K562 (cell line): Measurements from ENCODE around the gene ZNF582. TPM values are rescaled to one million over a fixed set of nuclear protein-coding genes. Genes with fewer than 3 reads are reported as not detected.

Experiments used
- ADNP ChIP-seq: fragments of 200-800 bp; sonication (Bioruptor generic); IDR thresholded peaks from 2 replicates; pipeline ENCODE4 v1.6.1; 2016; ENCODE audit warnings: missing genetic modification characterization, missing compliant biosample characterization
- BCL6 ChIP-seq: fragments of 250-450 bp; sonication (Bioruptor Pico); IDR thresholded peaks from 2 replicates; pipeline ENCODE4 v1.4.0; 2020
- CXXC5 ChIP-seq: fragments of 250-450 bp; sonication (Bioruptor Pico); IDR thresholded peaks from 2 replicates; pipeline ENCODE4 v1.8.0; 2022; ENCODE audit warnings: inconsistent platforms, mild to moderate bottlenecking, moderate library complexity
- DLX4 ChIP-seq: fragments of 250-450 bp; sonication (Bioruptor Pico); IDR thresholded peaks from 2 replicates; pipeline ENCODE4 v1.6.1; 2021; ENCODE audit warnings: mild to moderate bottlenecking
- E2F8 ChIP-seq: fragments of 450-650 bp; IDR thresholded peaks from 2 replicates; pipeline ENCODE4 v1.7.1; 2018; ENCODE audit warnings: mild to moderate bottlenecking, low read depth; ENCODE audit not compliant: partially characterized antibody
- ETS2 ChIP-seq: IDR thresholded peaks from 2 replicates; pipeline ENCODE4 v1.6.1; 2016; ENCODE audit warnings: borderline replicate concordance, missing genetic modification characterization, mild to moderate bottlenecking, moderate library complexity, missing compliant biosample characterization; ENCODE audit not compliant: poor library complexity, severe bottlenecking
- HCFC1 ChIP-seq: IDR thresholded peaks from 2 replicates; pipeline ENCODE4 v1.6.1; 2012; ENCODE audit warnings: low read depth, low read length, improper control_type of control experiment
- KDM1A ChIP-seq, 2 experiments: fragments of 450-650 bp; IDR thresholded peaks; 2 replicates each; pipeline ENCODE4 v1.6.1; 2016; ENCODE audit warnings: mild to moderate bottlenecking in 2 of 2
- MCM2 ChIP-seq: fragments of 450-650 bp; IDR thresholded peaks from 2 replicates; pipeline ENCODE4 v1.6.1; 2017; ENCODE audit warnings: low read depth, mild to moderate bottlenecking
- MCM3 ChIP-seq: fragments of 450-650 bp; IDR thresholded peaks from 2 replicates; pipeline ENCODE4 v1.6.1; 2016
- MEF2D ChIP-seq: conservative IDR thresholded peaks from 2 replicates; pipeline ENCODE4 v1.6.1; 2016; ENCODE audit warnings: low read depth, missing genetic modification characterization, missing compliant biosample characterization
- MYBL2 ChIP-seq, 2 experiments: fragments of 450-650 bp in 1 of 2; sonication (generic) in 1 of 2; formaldehyde crosslinking in 1 of 2; IDR thresholded peaks; 2 replicates each; pipeline versions ENCODE4 v1.6.1 to v1.8.1; 2017 to 2022; ENCODE audit warnings: borderline replicate concordance in 1 of 2, inconsistent platforms in 1 of 2, low read depth in 1 of 2, mild to moderate bottlenecking in 1 of 2, missing genetic modification reagents in 1 of 2, moderate library complexity in 1 of 2
- POLR2AphosphoS2 ChIP-seq: IDR thresholded peaks from 2 replicates; pipeline ENCODE4 v1.6.1; 2012; ENCODE audit warnings: low read length, improper control_type of control experiment
- RBM15 ChIP-seq: fragments of 200-400 bp; formaldehyde crosslinking; IDR thresholded peaks from 2 replicates; pipeline ENCODE4 v1.6.1; 2018; ENCODE audit warnings: mild to moderate bottlenecking, low read length, moderate library complexity; ENCODE audit not compliant: insufficient read depth
- SMARCC2 ChIP-seq: fragments of 450-650 bp; IDR thresholded peaks from 2 replicates; pipeline ENCODE4 v1.6.1; 2017; ENCODE audit warnings: antibody characterized with exemption, moderate library complexity, mild to moderate bottlenecking, low read depth
- ZNF583 ChIP-seq: fragments of 250-450 bp; sonication (Bioruptor Pico); IDR thresholded peaks from 2 replicates; pipeline ENCODE4 v1.4.0; 2020
- ZNF766 ChIP-seq: fragments of 200-800 bp; sonication (Bioruptor generic); conservative IDR thresholded peaks from 2 replicates; pipeline ENCODE4 v1.6.1; 2016; ENCODE audit warnings: missing genetic modification characterization, missing compliant biosample characterization
- polyA plus RNA-seq, 8 experiments: library from polyadenylated mRNA; depleted of rRNA in 4 of 8; stranded (reverse) in 5 of 8; unstranded in 3 of 8; fragments of >200 nt; fragmentation: Nextera tagmentation in 2 of 8; fragmentation: Illumina TruSeq in 1 of 8; extraction: Ambion mirVana in 2 of 8; extraction: Trizol in 1 of 8; gene quantifications; 2 replicates each; pipeline versions ENCODE4 v1.2.1 to v1.2.3, GENCODE V29; 2011 to 2014; ENCODE audit warnings: inconsistent platforms in 1 of 8, missing spikeins in 1 of 8
- total RNA-seq, 7 experiments: library from RNA; depleted of rRNA in 6 of 7; stranded (reverse); fragments of >200 nt in 6 of 7; fragmentation: Illumina TruSeq in 2 of 7; extraction: Trizol in 2 of 7; gene quantifications; 2 replicates each; pipeline versions ENCODE4 v1.2.1 to v1.2.3, GENCODE V29; 2011 to 2021; ENCODE audit warnings: low replicate concordance in 1 of 7
- TF ChIP-seq, protein P1 (sequence below): IDR thresholded peaks from 3 replicates; pipeline ENCODE4 v1.6.1; 2011; ENCODE audit warnings: borderline replicate concordance, mild to moderate bottlenecking; ENCODE audit not compliant: insufficient read length, insufficient read depth
- TF ChIP-seq, protein P2 (sequence below): fragments of 450-650 bp; IDR thresholded peaks from 2 replicates; pipeline ENCODE4 v1.6.1; 2018; ENCODE audit warnings: mild to moderate bottlenecking, low read depth; ENCODE audit not compliant: partially characterized antibody
- TF ChIP-seq, protein P3 (sequence below): fragments of 250-450 bp; sonication (Bioruptor Pico); IDR thresholded peaks from 2 replicates; pipeline ENCODE4 v1.8.0; 2022; ENCODE audit warnings: inconsistent platforms

ZNF582 gene
- total and polyA plus RNA-seq, 9 of the 15 experiments (the other 6 are each of a cell fraction or from before 2014, with no cell fraction given), result 0.72 to 3.3 (median 1.6) TPM

- TF ChIP-seq ZNF583 (CRISPR knock-in tag) (no peak), SMARCC2 (no peak), ZNF766 (no peak), POLR2AphosphoS2 (no peak), KDM1A (IDR thresholded peaks at IDR 0.05) (peak; percentile 45 to 84; a peak in 3 of 4 replicates), DLX4 (no peak), E2F8 (no peak), ETS2 (tag) (no peak), RBM15 (no peak), HCFC1 (no peak), MCM2 (no peak), BCL6 (CRISPR knock-in tag) (no peak), MEF2D (tag) (no peak), CXXC5 (CRISPR knock-in tag) (no peak; the same call in 1 of the 2 replicates), MCM3 (no peak), ADNP (peak; percentile 79), MYBL2 (IDR thresholded peaks at IDR 0.05; ENCODE audit: low read depth) (no peak), MYBL2 (CRISPR knock-in tag; IDR thresholded peaks at IDR 0.05; ENCODE audit: borderline replicate concordance) (no peak)
- TF ChIP-seq, protein P1, sequence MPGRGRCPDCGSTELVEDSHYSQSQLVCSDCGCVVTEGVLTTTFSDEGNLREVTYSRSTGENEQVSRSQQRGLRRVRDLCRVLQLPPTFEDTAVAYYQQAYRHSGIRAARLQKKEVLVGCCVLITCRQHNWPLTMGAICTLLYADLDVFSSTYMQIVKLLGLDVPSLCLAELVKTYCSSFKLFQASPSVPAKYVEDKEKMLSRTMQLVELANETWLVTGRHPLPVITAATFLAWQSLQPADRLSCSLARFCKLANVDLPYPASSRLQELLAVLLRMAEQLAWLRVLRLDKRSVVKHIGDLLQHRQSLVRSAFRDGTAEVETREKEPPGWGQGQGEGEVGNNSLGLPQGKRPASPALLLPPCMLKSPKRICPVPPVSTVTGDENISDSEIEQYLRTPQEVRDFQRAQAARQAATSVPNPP, result no peak
- TF ChIP-seq, protein P2, sequence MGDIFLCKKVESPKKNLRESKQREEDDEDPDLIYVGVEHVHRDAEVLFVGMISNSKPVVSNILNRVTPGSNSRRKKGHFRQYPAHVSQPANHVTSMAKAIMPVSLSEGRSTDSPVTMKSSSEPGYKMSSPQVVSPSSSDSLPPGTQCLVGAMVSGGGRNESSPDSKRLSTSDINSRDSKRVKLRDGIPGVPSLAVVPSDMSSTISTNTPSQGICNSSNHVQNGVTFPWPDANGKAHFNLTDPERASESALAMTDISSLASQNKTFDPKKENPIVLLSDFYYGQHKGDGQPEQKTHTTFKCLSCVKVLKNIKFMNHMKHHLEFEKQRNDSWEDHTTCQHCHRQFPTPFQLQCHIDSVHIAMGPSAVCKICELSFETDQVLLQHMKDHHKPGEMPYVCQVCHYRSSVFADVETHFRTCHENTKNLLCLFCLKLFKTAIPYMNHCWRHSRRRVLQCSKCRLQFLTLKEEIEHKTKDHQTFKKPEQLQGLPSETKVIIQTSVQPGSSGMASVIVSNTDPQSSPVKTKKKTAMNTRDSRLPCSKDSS, result no peak
- TF ChIP-seq, protein P3, sequence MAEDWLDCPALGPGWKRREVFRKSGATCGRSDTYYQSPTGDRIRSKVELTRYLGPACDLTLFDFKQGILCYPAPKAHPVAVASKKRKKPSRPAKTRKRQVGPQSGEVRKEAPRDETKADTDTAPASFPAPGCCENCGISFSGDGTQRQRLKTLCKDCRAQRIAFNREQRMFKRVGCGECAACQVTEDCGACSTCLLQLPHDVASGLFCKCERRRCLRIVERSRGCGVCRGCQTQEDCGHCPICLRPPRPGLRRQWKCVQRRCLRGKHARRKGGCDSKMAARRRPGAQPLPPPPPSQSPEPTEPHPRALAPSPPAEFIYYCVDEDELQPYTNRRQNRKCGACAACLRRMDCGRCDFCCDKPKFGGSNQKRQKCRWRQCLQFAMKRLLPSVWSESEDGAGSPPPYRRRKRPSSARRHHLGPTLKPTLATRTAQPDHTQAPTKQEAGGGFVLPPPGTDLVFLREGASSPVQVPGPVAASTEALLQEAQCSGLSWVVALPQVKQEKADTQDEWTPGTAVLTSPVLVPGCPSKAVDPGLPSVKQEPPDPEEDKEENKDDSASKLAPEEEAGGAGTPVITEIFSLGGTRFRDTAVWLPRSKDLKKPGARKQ (CRISPR knock-in tag), result no peak
Observed at GRCh38 chr19:56348289-56348877, 45.0 kb downstream of the ZNF582 start (continued).
